Metanephros (tissue), 1 donor: ENCODE data around the gene TIMD4. TPM values are rescaled to one million over a fixed set of nuclear protein-coding genes. Genes with fewer than 3 reads are reported as not detected.

Experiments
- total RNA-seq: library from RNA; depleted of rRNA; stranded (reverse); fragments of >200 nt; gene quantifications from one replicate; pipeline ENCODE4 v1.2.3, GENCODE V29; 2014

TIMD4 gene
- total RNA-seq, result 0.93 TPM

DNA sequence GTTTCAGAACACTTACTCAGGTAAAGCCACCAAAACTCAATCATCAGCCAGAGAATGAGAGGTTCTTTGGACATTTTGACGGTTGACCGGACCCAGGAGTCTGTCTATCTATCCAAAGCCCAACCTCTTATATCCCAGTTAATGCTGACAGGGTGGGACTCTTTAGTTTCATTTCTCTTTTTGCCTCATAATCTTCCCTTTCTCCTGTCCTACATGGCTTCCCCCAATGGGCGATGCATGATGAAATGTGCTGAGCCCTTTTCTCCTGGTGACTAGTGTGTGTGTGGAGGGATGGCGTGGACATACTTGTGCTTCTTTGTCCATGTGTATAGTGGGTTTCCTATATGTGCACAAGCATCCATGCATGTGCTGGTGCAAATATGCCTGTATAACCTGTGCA lies at the start of gene TIMD4:
TIMD4 (minus strand) TSS at position 102 of the 400 bp plus-strand sequence; CDS start at position 74, 28 bp downstream.

Other genes starting within 250 kb of the TIMD4 start
- gene PPP1R2B, start 112.9 kb downstream of the TIMD4 start, total RNA-seq, result not detected
- gene HAVCR1, start 95.9 kb upstream of the TIMD4 start, total RNA-seq, result 5.3 TPM
- gene HAVCR2, start 145.8 kb upstream of the TIMD4 start, total RNA-seq, result 13.0 TPM
- gene MED7, start 179.6 kb upstream of the TIMD4 start, total RNA-seq, result 14.4 TPM
- not detected for gene GARIN3, start 203.0 kb upstream of the TIMD4 start, total RNA-seq
- gene ITK, start 217.6 kb upstream of the TIMD4 start, total RNA-seq, result 0.99 TPM